Thoracic aorta (tissue), 2 donors: ENCODE measurements around the gene CARTPT. TPM values are rescaled to one million over a fixed set of nuclear protein-coding genes. Genes with fewer than 3 reads are reported as not detected.

Experiments used
- ATAC-seq: fragments of 150-250 bp; one replicate; pipeline ENCODE4 v1.8.0; 2017; ENCODE audit warnings: low read depth; ENCODE audit not compliant: insufficient number of reproducible peaks, low FRiP score
- DNase-seq: peaks from one replicate; pipeline ENCODE4 v3.0.0-alpha.2; 2020; ENCODE audit warnings: low spot score
- H3K27ac ChIP-seq, 2 donors: fragments of 200-600 bp; sonication (generic); 1 replicate in 1 of 2; 2 replicates in 1 of 2; pipeline ENCODE4 v1.5.1; 2016; ENCODE audit warnings: mild to moderate bottlenecking in 2 of 2, moderate library complexity in 2 of 2
- H3K27me3 ChIP-seq: fragments of 200-600 bp; sonication (generic); replicated peaks from 2 replicates; pipeline ENCODE4 v1.6.0; 2016; ENCODE audit warnings: mild to moderate bottlenecking; ENCODE audit not compliant: insufficient read depth
- H3K36me3 ChIP-seq: fragments of 200-600 bp; sonication (generic); one replicate; pipeline ENCODE4 v1.5.1; 2016
- H3K4me1 ChIP-seq, 2 donors: fragments of 200-600 bp; sonication (generic); 1 replicate in 1 of 2; 2 replicates in 1 of 2; pipeline versions ENCODE4 v1.5.1 to v1.6.0; 2016; ENCODE audit warnings: low read depth in 2 of 2, mild to moderate bottlenecking in 1 of 2; ENCODE audit not compliant: control insufficient read depth in 1 of 2
- H3K4me3 ChIP-seq: fragments of 200-600 bp; sonication (generic); 2 replicates; pipeline ENCODE4 v1.5.1; 2016; ENCODE audit warnings: mild to moderate bottlenecking
- H3K9me3 ChIP-seq: fragments of 200-600 bp; sonication (generic); 2 replicates; pipeline ENCODE4 v1.5.1; 2016
- total RNA-seq, 2 donors: library from RNA; depleted of rRNA; stranded (reverse); fragments of >200 nt; gene quantifications; one replicate each; pipeline versions ENCODE4 v1.1.0 to v1.2.3, GENCODE V29; 2016
- TF ChIP-seq, protein P1 (sequence below): fragments of 200-600 bp; sonication (generic); IDR thresholded peaks from one replicate; pipeline ENCODE4 v1.5.1; 2019; ENCODE audit warnings: antibody characterized with exemption

The CARTPT gene
- total RNA-seq, 2 donors from 2014 or later: 39.4 TPM; not detected in 1

GRCh38 chr5:71769287-71769686 is 50.2 kb downstream of the CARTPT start:
- DNase-seq (no peak), ATAC-seq (no peak)
- H3K9me3 ChIP-seq: no peaks in the 10 kb centered on the region
- H3K4me3 ChIP-seq: no peak overlapping the region
- H3K36me3 ChIP-seq: no peaks in the 10 kb centered on the region
- TF ChIP-seq, protein P1, sequence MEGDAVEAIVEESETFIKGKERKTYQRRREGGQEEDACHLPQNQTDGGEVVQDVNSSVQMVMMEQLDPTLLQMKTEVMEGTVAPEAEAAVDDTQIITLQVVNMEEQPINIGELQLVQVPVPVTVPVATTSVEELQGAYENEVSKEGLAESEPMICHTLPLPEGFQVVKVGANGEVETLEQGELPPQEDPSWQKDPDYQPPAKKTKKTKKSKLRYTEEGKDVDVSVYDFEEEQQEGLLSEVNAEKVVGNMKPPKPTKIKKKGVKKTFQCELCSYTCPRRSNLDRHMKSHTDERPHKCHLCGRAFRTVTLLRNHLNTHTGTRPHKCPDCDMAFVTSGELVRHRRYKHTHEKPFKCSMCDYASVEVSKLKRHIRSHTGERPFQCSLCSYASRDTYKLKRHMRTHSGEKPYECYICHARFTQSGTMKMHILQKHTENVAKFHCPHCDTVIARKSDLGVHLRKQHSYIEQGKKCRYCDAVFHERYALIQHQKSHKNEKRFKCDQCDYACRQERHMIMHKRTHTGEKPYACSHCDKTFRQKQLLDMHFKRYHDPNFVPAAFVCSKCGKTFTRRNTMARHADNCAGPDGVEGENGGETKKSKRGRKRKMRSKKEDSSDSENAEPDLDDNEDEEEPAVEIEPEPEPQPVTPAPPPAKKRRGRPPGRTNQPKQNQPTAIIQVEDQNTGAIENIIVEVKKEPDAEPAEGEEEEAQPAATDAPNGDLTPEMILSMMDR: no peak
- no peaks in the 10 kb centered on the region for H3K4me1 ChIP-seq
- no peak overlapping the region for H3K27ac ChIP-seq
- no peaks in the 10 kb centered on the region for H3K27me3 ChIP-seq

DNA sequence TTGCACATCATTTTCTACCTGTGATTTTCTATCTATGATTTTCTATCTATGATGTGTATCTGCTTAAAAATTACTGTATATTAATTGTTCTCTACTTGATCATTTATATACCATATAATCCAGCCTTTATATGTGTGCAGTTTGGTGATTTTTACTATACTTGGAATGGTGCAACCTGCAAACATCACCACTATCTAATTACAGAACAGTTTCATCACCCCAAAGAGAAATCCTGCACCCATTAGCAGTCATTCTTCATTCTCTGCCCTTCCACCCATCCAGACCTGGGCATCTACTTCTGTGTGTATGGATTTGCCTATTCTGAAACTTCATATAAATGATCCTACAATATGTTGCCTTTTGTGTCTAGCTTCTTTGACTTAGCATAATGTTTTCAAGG is 51.3 kb downstream of the CARTPT start:
- Histone ChIP-seq H3K36me3 (no peaks in the 10 kb centered on the region), H3K4me1 (no peaks in the 10 kb centered on the region), H3K27me3 (no peaks in the 10 kb centered on the region), H3K4me3 (no peak overlapping the region), H3K9me3 (no peaks in the 10 kb centered on the region), H3K27ac (no peak overlapping the region)
- TF ChIP-seq, protein P1: no peak
- DNase-seq: no peak
- no peak for ATAC-seq

Other genes with a start within 250 kb of the CARTPT start
- gene MCCC2, start 131.9 kb upstream of the CARTPT start, total RNA-seq: 10 to 100 TPM; 32.1 to 64.8 TPM